ENCODE data around the gene RBBP8.

The RBBP8 gene

DNA sequence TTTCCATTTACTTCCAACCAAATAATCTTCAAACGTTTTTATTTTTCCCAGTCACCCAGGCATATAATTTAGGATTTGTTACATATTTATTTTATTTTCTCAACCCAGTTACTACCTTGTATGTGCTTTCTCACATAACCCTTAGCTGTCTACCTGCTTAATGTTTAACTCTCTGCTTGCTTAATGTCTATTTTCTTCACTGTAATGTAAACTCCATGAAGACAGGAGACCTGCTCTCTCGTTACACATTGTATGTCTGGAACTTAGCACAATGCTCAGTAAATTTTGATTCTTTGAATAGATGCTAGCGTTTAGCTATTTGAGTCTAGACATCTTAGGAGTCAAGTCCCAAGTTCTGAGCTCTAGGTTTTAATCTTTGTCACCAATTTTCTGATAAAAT is 70.2 kb downstream of the RBBP8 start:
- no peak for DNase-seq

DNA sequence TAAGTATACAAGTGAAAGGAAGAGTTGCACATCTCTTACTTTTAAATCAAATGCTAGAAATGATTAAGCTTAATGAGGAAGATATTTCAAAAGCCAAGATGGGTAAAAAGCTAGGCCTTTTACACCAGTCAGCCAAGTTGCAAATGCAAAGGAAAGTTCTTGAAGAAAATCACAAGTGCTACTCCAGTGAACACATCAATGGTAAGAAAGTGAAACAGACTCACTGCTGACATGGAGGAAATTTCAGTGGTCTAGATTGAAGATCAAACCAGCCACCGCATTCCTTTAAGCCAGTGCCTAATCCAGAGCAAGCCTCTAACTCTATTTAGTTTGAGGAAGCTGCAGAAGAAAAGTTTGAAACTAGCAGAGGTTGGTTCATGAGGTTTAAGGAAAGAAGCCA is 79.1 kb downstream of the RBBP8 start:
- no peak for DNase-seq

DNA sequence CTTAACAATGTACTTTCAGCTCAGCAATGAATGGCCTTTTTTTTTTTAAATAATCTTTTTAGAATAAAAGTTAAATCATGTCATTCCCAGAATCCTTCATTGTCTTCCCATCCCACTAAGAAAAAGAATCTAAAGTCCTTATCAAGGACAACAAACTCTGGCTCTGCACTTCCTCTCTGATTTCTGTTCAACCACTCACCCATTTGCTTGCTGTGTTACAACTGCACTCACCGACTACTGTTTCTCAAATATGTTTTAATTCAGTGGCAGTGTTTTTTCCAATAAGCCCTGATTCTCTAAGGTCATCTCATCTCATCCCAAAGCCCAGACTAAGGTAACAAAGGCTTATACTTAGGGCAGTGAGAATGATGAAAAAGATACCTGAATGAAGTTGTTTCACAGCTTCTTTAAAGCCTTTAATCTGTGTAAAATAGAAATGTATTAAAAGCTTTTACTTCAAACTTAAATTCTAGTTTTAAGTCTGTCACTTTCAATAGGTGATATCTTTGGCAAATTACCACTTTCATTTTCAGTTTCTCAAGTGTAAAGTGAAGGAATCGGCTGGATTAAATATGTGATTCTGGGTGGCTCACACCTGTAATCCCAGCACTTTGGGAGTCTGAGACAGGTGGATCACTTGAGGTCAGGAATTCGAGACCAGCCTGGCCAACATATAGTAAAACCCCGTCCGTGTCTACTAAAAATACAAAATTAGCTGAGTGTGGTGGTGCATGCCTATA is 87.6 kb downstream of the RBBP8 start:
- DNase-seq = no peak

DNA sequence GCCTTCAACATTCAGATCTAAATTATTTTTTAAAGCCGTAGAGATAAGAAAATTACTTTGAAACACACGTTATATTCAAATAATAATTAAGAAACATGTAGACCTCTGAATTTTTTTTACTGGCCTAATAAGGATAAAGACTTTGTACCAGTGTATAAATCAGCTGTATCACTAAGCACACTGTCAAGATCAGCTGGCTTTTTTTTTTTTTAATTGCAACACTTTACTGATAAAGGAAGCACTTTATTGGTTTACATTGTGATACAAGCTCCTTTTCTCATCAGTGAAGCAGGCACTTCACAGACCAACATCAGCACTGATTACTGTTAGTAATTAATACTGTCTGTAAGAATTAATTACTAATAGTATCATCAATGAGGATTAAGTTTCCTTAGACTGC is 88.5 kb downstream of the RBBP8 start:
- DNase-seq = no peak

DNA sequence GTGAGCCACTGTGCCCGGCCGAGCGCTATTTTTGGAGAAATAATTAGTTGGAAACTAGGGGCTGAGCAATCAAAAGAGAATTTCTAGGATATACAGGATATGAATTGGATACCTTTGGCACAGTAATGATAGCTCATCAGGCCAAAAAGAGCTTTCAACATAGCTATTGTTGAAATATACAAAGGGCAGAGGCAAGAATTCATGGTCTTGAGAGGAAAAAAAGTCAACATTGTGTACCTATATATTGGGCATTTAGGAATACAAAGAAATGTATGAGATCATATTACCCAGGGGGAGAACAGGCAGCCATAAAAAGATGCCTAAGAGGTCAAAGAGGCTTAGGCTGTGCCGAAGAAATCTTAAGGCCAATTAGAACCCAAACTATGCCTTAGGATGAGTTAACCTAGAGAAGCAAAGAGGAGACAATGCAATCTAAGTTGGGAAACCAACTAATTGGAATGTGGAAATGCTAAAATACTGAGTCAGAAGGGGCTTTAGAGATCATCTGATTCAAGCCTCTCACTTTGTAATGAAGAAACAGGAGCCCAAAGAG is 99.0 kb downstream of the RBBP8 start:
- DNase-seq = no peak

DNA sequence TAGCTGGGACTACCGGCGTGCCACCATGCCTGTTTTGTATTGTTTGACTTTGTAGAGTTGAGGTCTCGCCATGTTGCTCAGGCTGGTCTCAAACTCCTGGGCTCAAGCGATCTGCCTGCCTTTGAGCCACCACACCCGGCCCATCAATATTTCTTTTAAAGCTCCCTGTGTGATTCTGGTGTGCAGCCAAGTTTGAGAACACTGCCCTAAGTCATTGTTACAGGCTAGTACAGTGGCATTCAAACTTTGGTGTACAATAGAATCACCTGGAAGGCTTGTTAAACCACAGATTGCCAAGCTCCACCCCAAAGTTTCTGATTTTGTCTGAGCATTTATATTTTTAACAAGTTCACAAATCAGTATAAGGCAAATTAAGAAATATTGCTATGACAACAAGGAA is 99.9 kb downstream of the RBBP8 start:
- no peak for DNase-seq

DNA sequence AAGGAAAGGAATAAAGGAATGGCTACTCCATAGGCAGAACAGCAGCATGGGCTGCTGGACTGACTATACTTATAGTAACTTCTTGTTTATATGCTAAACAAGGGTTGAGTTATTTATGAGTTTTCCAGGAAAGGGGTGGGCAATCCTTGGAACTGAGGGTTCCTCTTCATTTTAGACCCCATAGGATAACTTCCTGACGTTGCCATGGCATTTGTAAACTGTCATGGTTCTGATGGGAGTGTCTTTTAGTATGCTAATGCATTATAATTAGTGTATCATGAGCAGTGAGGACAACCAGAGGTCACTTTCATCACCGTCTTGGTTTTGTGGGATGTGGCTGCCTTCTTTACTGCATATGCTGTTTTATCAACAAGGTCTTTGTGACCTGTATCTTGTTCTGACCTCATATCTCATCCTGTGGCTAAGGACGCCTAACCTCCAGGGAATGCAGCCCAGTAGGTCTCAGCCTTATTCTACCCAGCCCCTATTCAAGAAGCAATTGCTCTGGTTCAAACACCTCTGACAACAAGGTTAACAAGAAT is 103.6 kb downstream of the RBBP8 start:
- no peak for DNase-seq

DNA sequence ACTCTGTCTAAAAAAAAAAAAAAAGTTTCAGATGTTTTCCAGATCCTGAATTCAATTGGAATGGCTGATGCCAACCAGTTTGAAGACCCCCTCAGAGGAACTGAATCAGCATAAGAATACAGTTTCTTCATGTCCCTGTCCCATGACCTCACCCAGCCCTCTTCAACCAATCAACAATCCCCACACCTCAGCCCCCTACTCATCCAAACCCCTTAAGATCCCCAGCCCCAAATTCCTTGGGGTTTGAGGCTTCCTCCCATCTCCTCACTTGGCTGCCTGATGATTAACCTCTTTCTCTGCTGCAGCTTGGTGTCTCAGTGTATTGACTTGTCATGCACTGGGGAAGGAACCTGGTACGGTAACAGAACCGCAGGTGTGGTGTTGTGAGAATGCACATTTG is 104.5 kb downstream of the RBBP8 start:
- no peak for DNase-seq

DNA sequence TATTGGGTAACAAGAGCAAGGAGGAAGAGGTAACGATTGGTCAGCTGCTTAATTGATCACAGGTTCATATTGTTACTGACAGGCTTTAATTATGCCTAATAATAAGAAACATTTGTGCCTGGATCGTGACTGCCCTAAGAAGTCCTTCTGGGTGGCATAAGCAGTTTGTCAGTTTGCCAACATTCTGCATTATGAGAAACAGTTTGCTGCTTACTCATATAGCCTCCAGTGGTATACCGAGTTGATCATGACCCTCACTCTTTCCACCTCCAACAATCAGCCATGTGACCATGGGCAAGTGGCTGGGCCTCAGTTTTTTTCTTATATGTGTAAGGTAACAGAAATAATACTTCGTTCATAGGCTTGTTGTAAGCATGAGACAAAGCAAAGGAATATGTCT is 105.6 kb downstream of the RBBP8 start:
- no peak for DNase-seq

DNA sequence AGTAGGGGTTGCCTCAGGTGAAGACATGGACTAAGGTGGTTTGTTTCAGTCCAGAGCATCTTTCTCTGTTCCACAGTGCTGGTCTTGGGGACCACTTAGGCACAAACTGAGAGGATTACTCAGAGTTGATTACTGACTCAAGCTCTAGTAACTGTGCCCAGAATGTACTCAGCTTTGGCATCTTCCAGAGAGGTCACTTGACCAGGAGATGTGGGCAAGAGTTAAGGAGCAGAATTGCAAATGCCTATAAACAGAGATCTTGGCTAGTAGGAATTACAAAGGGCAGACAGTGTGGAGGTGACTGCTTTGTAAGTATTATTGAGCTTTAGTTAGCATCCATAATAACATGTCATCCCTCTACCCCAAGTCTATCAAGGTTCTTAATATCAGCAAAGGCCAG is 109.0 kb downstream of the RBBP8 start:
- DNase-seq = no peak

DNA sequence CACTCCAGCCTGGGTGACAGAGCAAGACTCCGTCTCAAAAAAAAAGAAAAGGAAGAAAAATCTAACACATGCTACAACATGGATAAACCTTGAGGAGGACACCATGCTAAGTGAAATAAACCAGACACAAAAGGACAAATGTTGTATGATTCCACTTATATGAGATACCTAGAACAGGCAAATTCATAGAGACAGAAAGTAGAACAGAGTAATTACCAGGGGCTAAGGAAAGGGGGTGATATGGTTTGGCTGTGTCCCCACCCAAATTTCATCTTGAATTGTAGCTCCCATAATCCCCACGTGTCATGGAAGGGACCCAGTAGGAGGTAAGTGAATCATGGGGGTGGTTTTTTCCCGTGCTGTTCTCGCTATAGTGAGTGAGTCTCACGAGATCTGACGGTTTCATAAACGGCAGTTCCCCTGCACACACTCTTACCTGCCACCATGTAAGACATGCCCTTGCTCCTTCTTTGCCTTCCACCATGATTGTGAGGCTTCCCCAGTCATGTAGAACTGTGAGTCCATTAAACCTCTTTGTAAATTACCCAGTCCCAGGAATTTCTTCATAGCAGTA is 110.8 kb downstream of the RBBP8 start:
- DNase-seq = no peak

DNA sequence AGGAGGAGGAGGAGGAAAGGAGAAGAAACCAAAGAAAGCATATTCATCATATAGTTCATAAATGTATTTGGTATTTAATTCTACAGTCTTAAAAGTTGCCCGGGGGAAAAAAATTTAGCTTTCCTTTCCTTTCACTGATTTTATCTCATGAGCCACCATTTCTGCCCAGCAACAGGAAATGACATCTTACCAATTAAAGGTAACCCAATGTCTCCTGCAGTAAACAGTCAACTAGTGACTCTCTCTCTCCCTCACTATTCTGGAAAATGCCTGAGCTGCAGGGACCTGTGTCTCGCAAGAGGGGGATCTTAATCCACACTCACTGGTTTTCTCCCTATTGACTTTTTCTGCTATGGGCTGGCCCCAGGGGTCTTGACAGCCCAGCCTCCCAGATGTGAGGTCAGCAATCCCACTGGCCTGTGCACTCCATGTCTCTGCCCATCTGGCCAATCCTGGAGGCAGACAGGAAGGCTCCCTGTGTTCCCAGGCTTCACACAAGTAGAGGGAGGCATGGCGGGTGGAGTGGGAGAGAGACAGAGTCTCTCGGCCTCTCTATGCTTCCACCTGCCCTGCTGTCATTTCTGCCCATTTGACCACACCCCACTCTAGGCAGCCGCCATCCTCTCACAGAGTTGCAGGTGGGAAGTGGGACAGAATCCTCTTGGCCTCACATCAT is 116.7 kb downstream of the RBBP8 start:
- no peak for DNase-seq

DNA sequence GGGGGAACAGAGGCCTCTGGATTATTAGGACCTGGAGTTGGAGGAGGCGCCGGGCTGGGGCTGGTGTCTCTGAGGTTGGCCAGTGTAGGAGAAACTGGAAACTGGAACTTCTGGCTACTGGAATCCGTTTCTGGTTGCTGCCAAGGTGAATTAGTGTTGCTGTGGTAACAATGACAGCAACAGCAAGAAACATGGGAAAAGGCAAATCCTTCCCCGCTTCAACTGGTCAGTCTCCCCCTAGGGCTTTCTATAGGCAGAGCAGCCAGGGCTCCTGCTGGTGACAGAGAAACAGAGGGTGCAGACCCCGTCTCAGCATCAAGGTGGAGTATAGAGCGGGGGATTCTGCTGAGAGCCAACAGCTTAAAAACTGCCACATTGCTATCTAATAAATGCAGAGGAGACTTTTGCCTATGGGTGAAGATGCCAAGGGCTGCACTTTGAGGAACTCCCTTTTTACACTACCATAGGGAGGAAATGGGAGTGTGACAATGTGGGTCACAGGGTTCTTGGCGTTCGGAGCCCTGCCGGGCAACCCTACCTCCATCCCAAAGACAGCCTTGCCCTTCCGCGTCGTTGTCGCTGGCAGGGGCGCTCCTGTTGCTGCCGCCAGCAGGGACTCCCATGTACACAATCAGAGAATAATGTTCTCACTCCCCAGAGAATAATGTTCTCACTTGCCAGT is 120.8 kb downstream of the RBBP8 start:
- no peak for DNase-seq

DNA sequence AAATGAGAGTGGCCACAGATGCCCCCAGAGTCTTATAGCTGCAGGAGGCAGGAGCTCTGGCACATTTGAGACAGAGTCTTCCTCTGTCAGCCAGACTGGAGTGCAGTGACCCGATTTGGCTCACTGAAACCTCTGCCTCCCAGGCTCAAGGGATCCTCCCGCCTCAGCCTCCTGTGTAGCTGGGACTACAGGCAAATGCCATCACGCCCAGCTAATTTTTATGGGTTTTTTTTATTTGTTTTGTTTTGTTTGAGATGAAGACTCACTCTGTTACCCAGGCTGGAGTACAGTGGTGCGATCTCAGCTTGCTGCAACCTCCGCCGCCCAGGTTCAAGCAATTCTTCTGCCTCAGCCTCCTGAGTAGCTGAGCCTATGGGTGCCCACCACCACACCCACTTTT is 121.4 kb downstream of the RBBP8 start:
- DNase-seq = no peak

DNA sequence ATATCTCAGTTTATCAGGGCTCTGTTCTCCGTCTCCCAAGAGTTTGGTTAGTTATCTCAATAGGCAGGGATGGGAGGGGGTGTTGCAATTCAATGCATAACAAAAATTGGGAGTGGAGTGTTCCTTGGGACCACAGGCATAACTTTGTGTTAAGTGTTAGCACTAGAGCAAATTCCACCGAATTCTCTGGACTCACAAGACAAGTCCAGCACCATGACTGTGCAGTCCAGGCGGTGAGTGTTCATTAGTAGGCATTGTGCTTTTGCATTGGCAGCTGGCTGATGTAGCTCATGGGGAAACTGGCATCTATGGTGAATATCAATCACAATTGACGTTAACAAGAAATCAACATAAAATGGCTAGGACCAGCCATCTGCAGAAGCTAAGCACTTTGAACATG is 123.2 kb downstream of the RBBP8 start:
- no peak for DNase-seq

DNA sequence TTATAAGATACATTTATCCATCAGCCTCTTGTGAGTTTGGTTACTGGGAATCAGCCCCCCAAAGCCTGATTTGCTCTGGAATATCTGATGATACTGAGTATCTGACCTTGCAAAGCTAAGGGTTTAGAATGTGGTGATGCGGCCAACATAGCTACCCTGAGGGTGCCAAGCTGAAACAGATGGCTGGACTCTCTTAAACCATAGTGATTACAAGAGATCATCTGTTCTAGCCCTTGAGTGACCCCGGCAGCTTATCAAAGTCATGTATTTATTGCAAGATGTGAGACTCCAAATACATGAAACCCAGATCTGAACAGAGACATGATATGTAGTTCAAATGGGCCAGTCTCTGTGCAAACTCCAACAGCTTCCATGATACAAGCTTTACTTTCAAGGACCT is 124.0 kb downstream of the RBBP8 start:
- no peak for DNase-seq

DNA sequence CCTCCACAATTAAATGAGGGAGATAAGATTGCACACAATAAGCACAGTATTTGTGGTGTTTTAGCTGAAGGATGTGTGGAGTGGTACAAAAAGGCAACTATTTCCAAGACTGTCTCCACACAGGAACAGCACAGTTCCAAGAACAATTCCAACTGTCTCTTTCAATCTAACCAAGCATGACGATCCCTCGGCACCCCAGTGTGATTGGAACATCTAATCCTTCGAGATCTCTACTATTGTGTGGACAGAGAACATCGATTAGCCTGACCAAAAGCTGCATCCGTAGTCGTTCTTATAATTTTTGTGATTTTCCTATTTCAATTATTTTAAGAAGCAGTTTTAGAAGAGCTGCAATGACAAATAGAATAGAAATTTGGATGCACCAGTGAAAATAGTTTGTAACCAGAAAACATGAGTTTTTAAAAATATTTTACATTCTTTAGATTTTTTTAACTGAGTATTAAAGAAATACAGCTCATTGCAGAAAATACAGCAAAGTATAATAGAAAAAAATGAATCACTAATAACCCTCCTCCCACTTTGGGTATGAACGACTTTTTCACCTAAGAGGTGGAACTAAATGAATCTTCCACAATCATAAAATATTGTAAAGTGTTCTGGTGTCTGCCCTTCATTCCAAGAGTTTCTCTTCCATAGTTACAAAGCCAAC is 125.8 kb downstream of the RBBP8 start:
- no peak for DNase-seq

DNA sequence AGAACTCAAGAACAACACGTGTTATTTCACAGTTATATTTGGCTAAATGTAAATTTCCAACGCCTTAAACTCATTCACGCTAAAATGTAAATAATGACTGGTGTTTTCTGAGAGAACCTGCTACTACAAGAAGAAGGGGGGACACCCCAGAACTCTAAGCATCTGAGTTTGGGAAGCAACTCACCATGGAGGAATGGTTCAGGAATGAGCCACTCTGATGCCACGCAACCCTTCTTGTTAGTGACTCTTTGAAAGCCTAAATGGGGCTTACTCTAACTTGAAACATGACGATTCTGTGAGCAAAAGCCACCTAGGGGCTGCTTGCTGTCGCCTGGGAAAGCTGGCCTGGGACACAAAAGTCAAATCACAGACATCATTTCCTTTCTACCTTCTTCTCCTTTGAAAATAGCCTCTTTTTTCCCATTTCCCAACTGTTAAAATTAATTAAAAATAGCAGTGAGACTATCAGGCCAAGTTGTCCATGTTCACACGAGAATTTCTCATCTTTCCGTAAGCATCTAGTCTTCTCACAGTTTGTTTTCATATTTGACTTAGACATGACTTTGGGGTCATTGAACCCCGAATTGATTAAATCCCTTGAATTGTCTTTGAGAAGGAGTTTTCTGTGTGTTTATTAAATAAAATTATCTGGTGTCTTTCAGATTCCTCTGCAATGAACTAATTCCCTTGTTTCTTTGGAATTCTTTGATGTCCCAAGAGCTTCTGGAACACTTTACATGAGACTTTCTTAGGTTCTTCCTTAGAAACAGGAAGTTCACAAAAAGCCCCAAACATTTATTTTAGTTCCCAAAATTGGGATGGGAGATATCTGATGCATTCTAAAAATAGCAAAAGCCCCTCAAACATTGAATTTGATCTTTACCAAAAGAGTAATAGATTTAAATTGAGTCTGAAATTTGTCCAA is 126.7 kb downstream of the RBBP8 start:
- no peak for DNase-seq

DNA sequence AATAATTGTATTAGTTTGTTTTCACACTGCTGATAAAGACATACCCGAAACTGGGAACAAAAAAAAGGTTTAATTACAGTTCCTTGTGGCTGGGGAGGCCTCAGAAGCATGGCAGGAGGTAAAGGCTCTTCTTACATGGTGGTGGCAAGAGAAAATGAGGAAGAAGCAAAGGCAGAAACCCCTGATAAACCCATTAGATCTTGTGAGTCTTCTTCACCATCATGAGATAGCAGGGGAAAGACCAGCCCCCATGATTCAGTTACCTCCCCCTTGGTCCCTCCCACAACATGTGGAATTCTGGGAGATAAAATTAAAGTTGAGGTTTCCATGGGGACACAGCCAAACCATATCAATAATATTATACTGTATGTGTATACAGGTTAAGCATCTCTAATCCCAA is 128.9 kb downstream of the RBBP8 start:
- no peak for DNase-seq

DNA sequence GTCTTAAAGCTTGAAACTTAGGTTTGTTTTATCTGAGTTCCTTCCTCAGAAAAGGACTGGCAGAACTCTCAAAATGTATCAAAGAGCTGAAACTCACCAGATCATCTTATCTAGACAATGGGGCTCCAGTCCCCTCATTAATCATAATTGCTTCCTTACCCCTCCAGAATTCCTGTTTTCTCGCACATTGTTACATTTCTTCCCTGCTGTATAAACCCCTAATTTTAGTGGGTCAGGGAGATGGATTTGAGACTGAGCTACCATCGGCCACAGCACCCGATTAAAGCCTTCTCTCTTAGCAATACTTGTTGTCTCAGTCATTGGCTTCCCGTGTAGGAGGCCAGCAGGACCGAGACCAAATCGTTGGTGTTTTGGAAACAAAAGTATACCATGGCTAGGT is 130.4 kb downstream of the RBBP8 start:
- DNase-seq = no peak

DNA sequence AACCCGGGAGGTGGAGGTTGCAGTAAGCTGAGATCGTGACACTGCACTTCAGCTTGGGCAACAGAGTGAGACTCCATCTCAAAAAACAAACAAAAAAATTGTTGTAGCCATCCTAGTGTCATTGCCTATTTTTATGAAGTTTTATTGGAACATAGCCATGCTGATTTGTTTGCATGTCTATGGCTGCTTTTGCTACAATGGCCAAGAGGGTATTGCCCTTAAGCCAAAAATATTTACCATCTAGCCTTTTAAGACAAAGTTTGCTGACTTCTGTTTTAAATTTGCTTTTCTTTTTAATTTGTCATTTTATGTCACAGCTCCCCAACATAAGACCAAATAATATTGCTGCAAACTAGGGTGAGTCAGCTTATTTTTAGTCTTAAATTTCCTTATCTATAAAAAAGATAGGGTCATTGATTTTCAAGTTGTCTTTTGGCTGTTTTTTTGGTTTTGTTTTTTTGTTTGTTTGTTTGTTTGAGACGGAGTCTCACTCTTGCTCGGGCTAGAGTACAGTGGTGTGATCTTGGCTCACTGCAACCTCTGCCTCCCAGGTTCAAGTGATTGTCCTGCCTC is 132.2 kb downstream of the RBBP8 start:
- DNase-seq = no peak

Data from NCI-H187 treated with DMSO at 0.1 percent for 48 hours (cell line).